OCI-LY1 (cell line): ENCODE measurements around the gene FXYD3.

Experiments used
- H2AFZ ChIP-seq: fragments of 200-600 bp; sonication (generic), shearing (Covaris generic); 2 replicates; pipeline ENCODE4 v1.6.0; 2014; ENCODE audit warnings: antibody characterized with exemption, mild to moderate bottlenecking, low read length
- H3F3A ChIP-seq: fragments of 200-600 bp; sonication (generic), shearing (Covaris generic); 2 replicates; pipeline ENCODE4 v1.6.0; 2014; ENCODE audit warnings: mild to moderate bottlenecking, antibody characterized with exemption, low read length, moderate library complexity; ENCODE audit not compliant: insufficient read depth
- H3K27ac ChIP-seq: fragments of 200-600 bp; sonication (generic); 2 replicates; pipeline ENCODE4 v1.5.1; 2014; ENCODE audit warnings: low read length, mixed run types, mild to moderate bottlenecking, low read depth; ENCODE audit not compliant: poor library complexity, severe bottlenecking
- H3K27me3 ChIP-seq: fragments of 200-600 bp; sonication (generic); 2 replicates; pipeline ENCODE4 v1.6.0; 2014; ENCODE audit warnings: antibody characterized with exemption, mild to moderate bottlenecking, low read length, moderate library complexity; ENCODE audit not compliant: insufficient read depth
- H3K36me3 ChIP-seq: fragments of 200-600 bp; sonication (generic); 2 replicates; pipeline ENCODE4 v1.6.1; 2014; ENCODE audit warnings: mild to moderate bottlenecking, antibody characterized with exemption, low read length, moderate library complexity, mixed read lengths; ENCODE audit not compliant: insufficient read depth
- H3K4me1 ChIP-seq: fragments of 200-600 bp; sonication (generic); 2 replicates; pipeline ENCODE4 v1.5.1; 2014; ENCODE audit warnings: mild to moderate bottlenecking, low read length, moderate library complexity; ENCODE audit not compliant: insufficient read depth, severe bottlenecking
- H3K4me2 ChIP-seq: fragments of 200-600 bp; sonication (generic), shearing (Covaris generic); 2 replicates; pipeline ENCODE4 v1.6.1; 2014; ENCODE audit warnings: low read length
- H3K4me3 ChIP-seq: fragments of 200-600 bp; sonication (generic); 2 replicates; pipeline ENCODE4 v1.5.1; 2014; ENCODE audit warnings: low read length, low read depth, mild to moderate bottlenecking, mixed read lengths; ENCODE audit not compliant: poor library complexity, severe bottlenecking
- H3K79me2 ChIP-seq: fragments of 200-600 bp; shearing (Covaris generic); 2 replicates; pipeline ENCODE4 v1.6.1; 2016; ENCODE audit warnings: mixed run types, low read length, mixed read lengths; ENCODE audit not compliant: insufficient read depth
- H3K9ac ChIP-seq: fragments of 200-600 bp; sonication (generic), shearing (Covaris generic); 2 replicates; pipeline ENCODE4 v1.6.1; 2014; ENCODE audit warnings: mild to moderate bottlenecking, low read length, mixed read lengths
- H3K9me2 ChIP-seq: fragments of 200-600 bp; sonication (generic), shearing (Covaris generic); 2 replicates; pipeline ENCODE4 v1.6.1; 2014; ENCODE audit warnings: low read depth, mild to moderate bottlenecking, low read length, mixed read lengths
- H3K9me3 ChIP-seq: fragments of 200-600 bp; shearing (Covaris generic); 2 replicates; pipeline ENCODE4 v1.6.1; 2014; ENCODE audit warnings: low read length, mixed read lengths
- H4K20me1 ChIP-seq: fragments of 200-600 bp; sonication (generic), shearing (Covaris generic); 2 replicates; pipeline ENCODE4 v1.6.0; 2016; ENCODE audit warnings: mild to moderate bottlenecking, low read length; ENCODE audit not compliant: insufficient read depth
- EZH2 ChIP-seq: fragments of 200-600 bp; sonication (generic), shearing (Covaris generic); IDR thresholded peaks from 2 replicates; pipeline ENCODE4 v1.8.0; 2017; ENCODE audit warnings: borderline replicate concordance, mixed run types, mild to moderate bottlenecking, antibody characterized with exemption, low read length, moderate library complexity, mixed read lengths
- TF ChIP-seq, protein P1 (sequence below): fragments of 200-600 bp; sonication (generic), shearing (Covaris generic); IDR thresholded peaks from 2 replicates; pipeline ENCODE4 v1.5.1; 2017; ENCODE audit warnings: mild to moderate bottlenecking, antibody characterized with exemption, low read length, moderate library complexity, mixed read lengths

The FXYD3 gene

GRCh38 chr19:35077411-35078223 is 38.0 kb upstream of the FXYD3 start:
- H3K9ac ChIP-seq = no peak overlapping the region
- H2AFZ ChIP-seq = no peak overlapping the region
- no peaks in the 10 kb centered on the region for H4K20me1 ChIP-seq
- no peaks in the 10 kb centered on the region for H3K9me3 ChIP-seq
- no peaks in the 10 kb centered on the region for H3K9me2 ChIP-seq
- no peaks in the 10 kb centered on the region for H3K36me3 ChIP-seq
- peaks cover 10% of the 10 kb centered on the region; the same call in 1 of the 2 replicates for H3K27me3 ChIP-seq
- no peaks in the 10 kb centered on the region for H3K79me2 ChIP-seq
- TF ChIP-seq EZH2 = no peak
- TF ChIP-seq, protein P1, sequence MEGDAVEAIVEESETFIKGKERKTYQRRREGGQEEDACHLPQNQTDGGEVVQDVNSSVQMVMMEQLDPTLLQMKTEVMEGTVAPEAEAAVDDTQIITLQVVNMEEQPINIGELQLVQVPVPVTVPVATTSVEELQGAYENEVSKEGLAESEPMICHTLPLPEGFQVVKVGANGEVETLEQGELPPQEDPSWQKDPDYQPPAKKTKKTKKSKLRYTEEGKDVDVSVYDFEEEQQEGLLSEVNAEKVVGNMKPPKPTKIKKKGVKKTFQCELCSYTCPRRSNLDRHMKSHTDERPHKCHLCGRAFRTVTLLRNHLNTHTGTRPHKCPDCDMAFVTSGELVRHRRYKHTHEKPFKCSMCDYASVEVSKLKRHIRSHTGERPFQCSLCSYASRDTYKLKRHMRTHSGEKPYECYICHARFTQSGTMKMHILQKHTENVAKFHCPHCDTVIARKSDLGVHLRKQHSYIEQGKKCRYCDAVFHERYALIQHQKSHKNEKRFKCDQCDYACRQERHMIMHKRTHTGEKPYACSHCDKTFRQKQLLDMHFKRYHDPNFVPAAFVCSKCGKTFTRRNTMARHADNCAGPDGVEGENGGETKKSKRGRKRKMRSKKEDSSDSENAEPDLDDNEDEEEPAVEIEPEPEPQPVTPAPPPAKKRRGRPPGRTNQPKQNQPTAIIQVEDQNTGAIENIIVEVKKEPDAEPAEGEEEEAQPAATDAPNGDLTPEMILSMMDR = no peak
- no peak overlapping the region for H3K4me3 ChIP-seq
- no peaks in the 10 kb centered on the region for H3K4me1 ChIP-seq
- no peak overlapping the region for H3K4me2 ChIP-seq
- no peaks in the 10 kb centered on the region for H3F3A ChIP-seq
- no peak overlapping the region for H3K27ac ChIP-seq

- Histone ChIP-seq H3K4me2 (no peak overlapping the region), H3F3A (no peaks in the 10 kb centered on the region), H3K9ac (no peak overlapping the region)
Observed at GRCh38 chr19:35079826-35080225, 35.8 kb upstream of the FXYD3 start.

GRCh38 chr19:35080613-35081170 is 34.9 kb upstream of the FXYD3 start:
- no peak overlapping the region for H3K9ac ChIP-seq
- H3K27me3 ChIP-seq = 0 out of 2 replicates have a peak, but pooled peaks cover 3% of the 10 kb centered on the region
- no peaks in the 10 kb centered on the region for H4K20me1 ChIP-seq
- no peaks in the 10 kb centered on the region for H3F3A ChIP-seq
- no peak overlapping the region for H3K27ac ChIP-seq
- H3K9me3 ChIP-seq = no peaks in the 10 kb centered on the region
- no peak overlapping the region for H2AFZ ChIP-seq
- H3K4me2 ChIP-seq = no peak overlapping the region
- TF ChIP-seq, protein P1 = no peak
- TF ChIP-seq EZH2 = no peak
- no peaks in the 10 kb centered on the region for H3K9me2 ChIP-seq
- H3K36me3 ChIP-seq = no peaks in the 10 kb centered on the region
- peaks cover 9% of the 10 kb centered on the region for H3K4me1 ChIP-seq
- H3K4me3 ChIP-seq = no peak overlapping the region
- H3K79me2 ChIP-seq = no peaks in the 10 kb centered on the region

More at GRCh38 chr19:35079826-35080225, 35.8 kb upstream of the FXYD3 start:
- Histone ChIP-seq H3K27me3 (0 out of 2 replicates have a peak, but pooled peaks cover 4% of the 10 kb centered on the region), H3K27ac (no peak overlapping the region), H3K9me2 (no peaks in the 10 kb centered on the region), H2AFZ (no peak overlapping the region), H3K9me3 (no peaks in the 10 kb centered on the region), H3K79me2 (no peaks in the 10 kb centered on the region), H3K36me3 (no peaks in the 10 kb centered on the region), H3K4me3 (no peak overlapping the region), H4K20me1 (no peaks in the 10 kb centered on the region), H3K4me1 (no peaks in the 10 kb centered on the region)
- TF ChIP-seq EZH2 = no peak
- TF ChIP-seq, protein P1 = no peak
